K562 (cell line): ENCODE results near the gene FEM1B. TPM values are rescaled to one million over a fixed set of nuclear protein-coding genes. Genes with fewer than 3 reads are reported as not detected.

Experiments used
- BCOR ChIP-seq: fragments of 450-650 bp; IDR thresholded peaks from 2 replicates; pipeline ENCODE4 v1.6.1; 2016
- CHD4 ChIP-seq: fragments of 200-600 bp; sonication (generic); IDR thresholded peaks from 3 replicates; pipeline ENCODE4 v1.6.1; 2012; ENCODE audit warnings: low read depth, mild to moderate bottlenecking, mixed read lengths, low read length, inconsistent platforms; ENCODE audit not compliant: insufficient read depth, insufficient replicate concordance, poor library complexity, severe bottlenecking
- MCM3 ChIP-seq: fragments of 450-650 bp; IDR thresholded peaks from 2 replicates; pipeline ENCODE4 v1.6.1; 2016
- PHF8 ChIP-seq: fragments of 200-600 bp; sonication (generic); IDR thresholded peaks from 2 replicates; pipeline ENCODE4 v1.6.1; 2012; ENCODE audit warnings: mixed run types, mild to moderate bottlenecking, inconsistent platforms, low read length, moderate library complexity, borderline replicate concordance
- POLR3G ChIP-seq: IDR thresholded peaks from 2 replicates; pipeline ENCODE4 v1.6.1; 2011; ENCODE audit not compliant: insufficient read length, insufficient replicate concordance; ENCODE audit errors: extremely low read depth
- SMARCA4 ChIP-seq: fragments of 450-650 bp; IDR thresholded peaks from 2 replicates; pipeline ENCODE4 v1.6.1; 2016
- THRAP3 ChIP-seq: fragments of 450-650 bp; IDR thresholded peaks from 2 replicates; pipeline ENCODE4 v1.6.1; 2016; ENCODE audit warnings: mild to moderate bottlenecking, inconsistent platforms, borderline replicate concordance
- ZNF12 ChIP-seq: sonication (generic); formaldehyde crosslinking; IDR thresholded peaks from 2 replicates; pipeline ENCODE4 v1.4.0; 2020; ENCODE audit warnings: mild to moderate bottlenecking, missing genetic modification reagents
- ZNF766 ChIP-seq: fragments of 200-800 bp; sonication (Bioruptor generic); conservative IDR thresholded peaks from 2 replicates; pipeline ENCODE4 v1.6.1; 2016; ENCODE audit warnings: missing genetic modification characterization, missing compliant biosample characterization
- polyA plus RNA-seq, 8 experiments: library from polyadenylated mRNA; depleted of rRNA in 4 of 8; stranded (reverse) in 5 of 8; unstranded in 3 of 8; fragments of >200 nt; fragmentation: Nextera tagmentation in 2 of 8; fragmentation: Illumina TruSeq in 1 of 8; extraction: Ambion mirVana in 2 of 8; extraction: Trizol in 1 of 8; gene quantifications; 2 replicates each; pipeline versions ENCODE4 v1.2.1 to v1.2.3, GENCODE V29; 2011 to 2014; ENCODE audit warnings: inconsistent platforms in 1 of 8, missing spikeins in 1 of 8
- total RNA-seq, 7 experiments: library from RNA; depleted of rRNA in 6 of 7; stranded (reverse); fragments of >200 nt in 6 of 7; fragmentation: Illumina TruSeq in 2 of 7; extraction: Trizol in 2 of 7; gene quantifications; 2 replicates each; pipeline versions ENCODE4 v1.2.1 to v1.2.3, GENCODE V29; 2011 to 2021; ENCODE audit warnings: low replicate concordance in 1 of 7
- TF ChIP-seq, protein P1 (sequence below): fragments of 450-650 bp; formaldehyde crosslinking; IDR thresholded peaks from 2 replicates; pipeline ENCODE4 v1.4.0; 2020; ENCODE audit warnings: mild to moderate bottlenecking, moderate library complexity
- TF ChIP-seq, protein P2 (sequence below): fragments of 200-800 bp; sonication (Bioruptor generic); IDR thresholded peaks from 2 replicates; pipeline ENCODE4 v1.6.1; 2017; ENCODE audit warnings: missing genetic modification characterization, missing compliant biosample characterization
- TF ChIP-seq, protein P3 (sequence below): fragments of 200-800 bp; sonication (Bioruptor generic); IDR thresholded peaks from 2 replicates; pipeline ENCODE4 v1.6.1; 2016; ENCODE audit warnings: missing genetic modification characterization, missing compliant biosample characterization
- TF ChIP-seq, protein P4 (sequence below): fragments of 250-450 bp; sonication (Bioruptor Pico); IDR thresholded peaks from 2 replicates; pipeline ENCODE4 v1.8.0; 2022; ENCODE audit warnings: moderate library complexity, mild to moderate bottlenecking, inconsistent platforms
- TF ChIP-seq, protein P5 (sequence below): fragments of 250-450 bp; sonication (Bioruptor Pico); IDR thresholded peaks from 2 replicates; pipeline ENCODE4 v1.4.0; 2020; ENCODE audit warnings: mild to moderate bottlenecking, moderate library complexity, borderline replicate concordance

The FEM1B gene
- total and polyA plus RNA-seq, 9 of the 15 experiments (the other 6 are each of a cell fraction or from before 2014, with no cell fraction given) = 5.9 to 61.6 (median 20.1) TPM

DNA sequence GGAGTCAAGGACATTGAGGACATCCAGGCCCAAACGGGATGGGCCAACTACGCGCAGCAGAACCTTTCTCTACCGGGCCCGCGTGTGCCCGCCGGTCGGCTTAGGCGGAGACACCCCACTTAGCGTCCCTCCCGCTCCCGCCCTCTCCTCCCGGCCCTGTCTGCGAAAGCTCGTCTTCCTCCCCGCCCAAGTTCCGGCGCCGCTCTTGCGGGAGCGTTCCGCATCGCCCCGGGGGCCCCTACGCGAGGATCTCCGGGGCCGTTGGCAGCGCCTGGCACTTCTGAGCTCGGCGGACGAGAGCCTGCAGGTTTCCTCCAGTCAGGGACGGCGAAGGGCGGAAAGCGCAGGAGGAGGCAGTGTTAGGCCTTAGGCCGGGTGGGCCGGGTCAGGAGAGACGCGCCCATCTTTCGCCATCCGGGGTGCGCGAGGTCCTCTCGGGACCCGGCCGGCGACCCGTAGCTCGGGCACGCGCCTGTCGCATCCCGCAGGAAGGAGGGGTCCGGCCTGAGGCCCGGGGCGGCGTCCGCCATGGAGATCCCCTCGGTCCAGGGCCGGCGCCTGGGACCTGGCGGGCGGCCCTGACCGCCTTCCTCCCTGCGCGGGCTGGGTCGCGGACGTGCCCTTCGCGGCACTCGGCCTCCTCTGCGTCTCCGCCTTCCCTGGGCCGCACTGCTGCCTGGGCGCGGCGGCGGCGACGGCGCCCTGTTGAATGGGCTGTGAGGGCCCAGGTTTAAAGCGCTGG lies at the start of gene FEM1B (continued):
- no peak for TF ChIP-seq POLR3G
- TF ChIP-seq ZNF12 (CRISPR knock-in tag) = peak; percentile 13; the same call in 1 of the 2 replicates
- TF ChIP-seq, protein P1, sequence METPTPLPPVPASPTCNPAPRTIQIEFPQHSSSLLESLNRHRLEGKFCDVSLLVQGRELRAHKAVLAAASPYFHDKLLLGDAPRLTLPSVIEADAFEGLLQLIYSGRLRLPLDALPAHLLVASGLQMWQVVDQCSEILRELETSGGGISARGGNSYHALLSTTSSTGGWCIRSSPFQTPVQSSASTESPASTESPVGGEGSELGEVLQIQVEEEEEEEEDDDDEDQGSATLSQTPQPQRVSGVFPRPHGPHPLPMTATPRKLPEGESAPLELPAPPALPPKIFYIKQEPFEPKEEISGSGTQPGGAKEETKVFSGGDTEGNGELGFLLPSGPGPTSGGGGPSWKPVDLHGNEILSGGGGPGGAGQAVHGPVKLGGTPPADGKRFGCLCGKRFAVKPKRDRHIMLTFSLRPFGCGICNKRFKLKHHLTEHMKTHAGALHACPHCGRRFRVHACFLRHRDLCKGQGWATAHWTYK (CRISPR knock-in tag) = peak; percentile 78; the same call in 1 of the 2 replicates
- no peak for TF ChIP-seq CHD4
- peak; percentile 76; the same call in 1 of the 2 replicates for TF ChIP-seq THRAP3
- TF ChIP-seq, protein P2, sequence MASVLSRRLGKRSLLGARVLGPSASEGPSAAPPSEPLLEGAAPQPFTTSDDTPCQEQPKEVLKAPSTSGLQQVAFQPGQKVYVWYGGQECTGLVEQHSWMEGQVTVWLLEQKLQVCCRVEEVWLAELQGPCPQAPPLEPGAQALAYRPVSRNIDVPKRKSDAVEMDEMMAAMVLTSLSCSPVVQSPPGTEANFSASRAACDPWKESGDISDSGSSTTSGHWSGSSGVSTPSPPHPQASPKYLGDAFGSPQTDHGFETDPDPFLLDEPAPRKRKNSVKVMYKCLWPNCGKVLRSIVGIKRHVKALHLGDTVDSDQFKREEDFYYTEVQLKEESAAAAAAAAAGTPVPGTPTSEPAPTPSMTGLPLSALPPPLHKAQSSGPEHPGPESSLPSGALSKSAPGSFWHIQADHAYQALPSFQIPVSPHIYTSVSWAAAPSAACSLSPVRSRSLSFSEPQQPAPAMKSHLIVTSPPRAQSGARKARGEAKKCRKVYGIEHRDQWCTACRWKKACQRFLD = peak; percentile 39; the same call in 1 of the 2 replicates
- TF ChIP-seq, protein P3, sequence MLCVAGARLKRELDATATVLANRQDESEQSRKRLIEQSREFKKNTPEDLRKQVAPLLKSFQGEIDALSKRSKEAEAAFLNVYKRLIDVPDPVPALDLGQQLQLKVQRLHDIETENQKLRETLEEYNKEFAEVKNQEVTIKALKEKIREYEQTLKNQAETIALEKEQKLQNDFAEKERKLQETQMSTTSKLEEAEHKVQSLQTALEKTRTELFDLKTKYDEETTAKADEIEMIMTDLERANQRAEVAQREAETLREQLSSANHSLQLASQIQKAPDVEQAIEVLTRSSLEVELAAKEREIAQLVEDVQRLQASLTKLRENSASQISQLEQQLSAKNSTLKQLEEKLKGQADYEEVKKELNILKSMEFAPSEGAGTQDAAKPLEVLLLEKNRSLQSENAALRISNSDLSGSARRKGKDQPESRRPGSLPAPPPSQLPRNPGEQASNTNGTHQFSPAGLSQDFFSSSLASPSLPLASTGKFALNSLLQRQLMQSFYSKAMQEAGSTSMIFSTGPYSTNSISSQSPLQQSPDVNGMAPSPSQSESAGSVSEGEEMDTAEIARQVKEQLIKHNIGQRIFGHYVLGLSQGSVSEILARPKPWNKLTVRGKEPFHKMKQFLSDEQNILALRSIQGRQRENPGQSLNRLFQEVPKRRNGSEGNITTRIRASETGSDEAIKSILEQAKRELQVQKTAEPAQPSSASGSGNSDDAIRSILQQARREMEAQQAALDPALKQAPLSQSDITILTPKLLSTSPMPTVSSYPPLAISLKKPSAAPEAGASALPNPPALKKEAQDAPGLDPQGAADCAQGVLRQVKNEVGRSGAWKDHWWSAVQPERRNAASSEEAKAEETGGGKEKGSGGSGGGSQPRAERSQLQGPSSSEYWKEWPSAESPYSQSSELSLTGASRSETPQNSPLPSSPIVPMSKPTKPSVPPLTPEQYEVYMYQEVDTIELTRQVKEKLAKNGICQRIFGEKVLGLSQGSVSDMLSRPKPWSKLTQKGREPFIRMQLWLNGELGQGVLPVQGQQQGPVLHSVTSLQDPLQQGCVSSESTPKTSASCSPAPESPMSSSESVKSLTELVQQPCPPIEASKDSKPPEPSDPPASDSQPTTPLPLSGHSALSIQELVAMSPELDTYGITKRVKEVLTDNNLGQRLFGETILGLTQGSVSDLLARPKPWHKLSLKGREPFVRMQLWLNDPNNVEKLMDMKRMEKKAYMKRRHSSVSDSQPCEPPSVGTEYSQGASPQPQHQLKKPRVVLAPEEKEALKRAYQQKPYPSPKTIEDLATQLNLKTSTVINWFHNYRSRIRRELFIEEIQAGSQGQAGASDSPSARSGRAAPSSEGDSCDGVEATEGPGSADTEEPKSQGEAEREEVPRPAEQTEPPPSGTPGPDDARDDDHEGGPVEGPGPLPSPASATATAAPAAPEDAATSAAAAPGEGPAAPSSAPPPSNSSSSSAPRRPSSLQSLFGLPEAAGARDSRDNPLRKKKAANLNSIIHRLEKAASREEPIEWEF (CRISPR knock-in tag) = no peak
- no peak for TF ChIP-seq SMARCA4
- TF ChIP-seq, protein P4, sequence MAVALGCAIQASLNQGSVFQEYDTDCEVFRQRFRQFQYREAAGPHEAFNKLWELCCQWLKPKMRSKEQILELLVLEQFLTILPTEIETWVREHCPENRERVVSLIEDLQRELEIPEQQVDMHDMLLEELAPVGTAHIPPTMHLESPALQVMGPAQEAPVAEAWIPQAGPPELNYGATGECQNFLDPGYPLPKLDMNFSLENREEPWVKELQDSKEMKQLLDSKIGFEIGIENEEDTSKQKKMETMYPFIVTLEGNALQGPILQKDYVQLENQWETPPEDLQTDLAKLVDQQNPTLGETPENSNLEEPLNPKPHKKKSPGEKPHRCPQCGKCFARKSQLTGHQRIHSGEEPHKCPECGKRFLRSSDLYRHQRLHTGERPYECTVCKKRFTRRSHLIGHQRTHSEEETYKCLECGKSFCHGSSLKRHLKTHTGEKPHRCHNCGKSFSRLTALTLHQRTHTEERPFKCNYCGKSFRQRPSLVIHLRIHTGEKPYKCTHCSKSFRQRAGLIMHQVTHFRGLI (CRISPR knock-in tag) = no peak
- TF ChIP-seq ZNF766 = peak; percentile 49; the same call in 1 of the 2 replicates
- TF ChIP-seq PHF8 = peak; percentile 95
- TF ChIP-seq, protein P5, sequence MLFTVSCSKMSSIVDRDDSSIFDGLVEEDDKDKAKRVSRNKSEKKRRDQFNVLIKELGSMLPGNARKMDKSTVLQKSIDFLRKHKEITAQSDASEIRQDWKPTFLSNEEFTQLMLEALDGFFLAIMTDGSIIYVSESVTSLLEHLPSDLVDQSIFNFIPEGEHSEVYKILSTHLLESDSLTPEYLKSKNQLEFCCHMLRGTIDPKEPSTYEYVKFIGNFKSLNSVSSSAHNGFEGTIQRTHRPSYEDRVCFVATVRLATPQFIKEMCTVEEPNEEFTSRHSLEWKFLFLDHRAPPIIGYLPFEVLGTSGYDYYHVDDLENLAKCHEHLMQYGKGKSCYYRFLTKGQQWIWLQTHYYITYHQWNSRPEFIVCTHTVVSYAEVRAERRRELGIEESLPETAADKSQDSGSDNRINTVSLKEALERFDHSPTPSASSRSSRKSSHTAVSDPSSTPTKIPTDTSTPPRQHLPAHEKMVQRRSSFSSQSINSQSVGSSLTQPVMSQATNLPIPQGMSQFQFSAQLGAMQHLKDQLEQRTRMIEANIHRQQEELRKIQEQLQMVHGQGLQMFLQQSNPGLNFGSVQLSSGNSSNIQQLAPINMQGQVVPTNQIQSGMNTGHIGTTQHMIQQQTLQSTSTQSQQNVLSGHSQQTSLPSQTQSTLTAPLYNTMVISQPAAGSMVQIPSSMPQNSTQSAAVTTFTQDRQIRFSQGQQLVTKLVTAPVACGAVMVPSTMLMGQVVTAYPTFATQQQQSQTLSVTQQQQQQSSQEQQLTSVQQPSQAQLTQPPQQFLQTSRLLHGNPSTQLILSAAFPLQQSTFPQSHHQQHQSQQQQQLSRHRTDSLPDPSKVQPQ (CRISPR knock-in tag) = no peak
- no peak for TF ChIP-seq MCM3
- peak; percentile 64; the same call in 1 of the 2 replicates for TF ChIP-seq BCOR
